Activated T-helper 17 cell treated with anti-CD3 and anti-CD28 coated beads, Interleukin-2, amount 50 U/mL, for 72 hours (primary cell): ENCODE results near the gene RECQL. TPM values are rescaled to one million over a fixed set of nuclear protein-coding genes. Genes with fewer than 3 reads are reported as not detected.

Experiments
- ATAC-seq: fragments of 150-1000 bp; cut with Tn5 transposase; replicated peaks from 2 replicates; pipeline ENCODE4 v1.10.0; 2021; ENCODE audit warnings: mild to moderate bottlenecking, moderate library complexity
- H3K27ac Mint-ChIP-seq: one replicate; pipeline ENCODE4 v1.8.0; 2022; ENCODE audit warnings: mixed read lengths
- H3K27me3 Mint-ChIP-seq: one replicate; pipeline ENCODE4 v1.8.0; 2022; ENCODE audit warnings: mixed read lengths
- H3K36me3 Mint-ChIP-seq: one replicate; pipeline ENCODE4 v1.8.0; 2022; ENCODE audit warnings: low read depth, mild to moderate bottlenecking, mixed read lengths
- H3K4me1 Mint-ChIP-seq: one replicate; pipeline ENCODE4 v1.8.0; 2022; ENCODE audit warnings: mixed read lengths
- H3K4me3 Mint-ChIP-seq: one replicate; pipeline ENCODE4 v1.8.0; 2022; ENCODE audit warnings: mild to moderate bottlenecking, mixed read lengths
- H3K9me3 Mint-ChIP-seq: one replicate; pipeline ENCODE4 v1.8.0; 2022; ENCODE audit warnings: mixed read lengths
- total RNA-seq, 2 donors: library from RNA; stranded (reverse); gene quantifications; one replicate each; pipeline ENCODE4 v1.2.3, GENCODE V29; 2022

Gene RECQL, protein sequence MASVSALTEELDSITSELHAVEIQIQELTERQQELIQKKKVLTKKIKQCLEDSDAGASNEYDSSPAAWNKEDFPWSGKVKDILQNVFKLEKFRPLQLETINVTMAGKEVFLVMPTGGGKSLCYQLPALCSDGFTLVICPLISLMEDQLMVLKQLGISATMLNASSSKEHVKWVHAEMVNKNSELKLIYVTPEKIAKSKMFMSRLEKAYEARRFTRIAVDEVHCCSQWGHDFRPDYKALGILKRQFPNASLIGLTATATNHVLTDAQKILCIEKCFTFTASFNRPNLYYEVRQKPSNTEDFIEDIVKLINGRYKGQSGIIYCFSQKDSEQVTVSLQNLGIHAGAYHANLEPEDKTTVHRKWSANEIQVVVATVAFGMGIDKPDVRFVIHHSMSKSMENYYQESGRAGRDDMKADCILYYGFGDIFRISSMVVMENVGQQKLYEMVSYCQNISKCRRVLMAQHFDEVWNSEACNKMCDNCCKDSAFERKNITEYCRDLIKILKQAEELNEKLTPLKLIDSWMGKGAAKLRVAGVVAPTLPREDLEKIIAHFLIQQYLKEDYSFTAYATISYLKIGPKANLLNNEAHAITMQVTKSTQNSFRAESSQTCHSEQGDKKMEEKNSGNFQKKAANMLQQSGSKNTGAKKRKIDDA
- total RNA-seq = 10 to 100 TPM; 82.2 to 95.4 TPM

- ATAC-seq = peak; percentile 97
- H3K4me1 Mint-ChIP-seq = peaks cover 13% of the 10 kb centered on the region
- no peaks in the 10 kb centered on the region for H3K27me3 Mint-ChIP-seq
- H3K9me3 Mint-ChIP-seq = no peaks in the 10 kb centered on the region
- H3K36me3 Mint-ChIP-seq = no peaks in the 10 kb centered on the region
- no peak within 1 kb of the TSS for H3K4me3 Mint-ChIP-seq
- H3K27ac Mint-ChIP-seq = no peak within 1 kb of the TSS
Observed at GRCh38 chr12:21501258-21502163, at the start of gene RECQL, which contains the start of gene GOLT1B. Gene RECQL, minus strand, starts transcription at chr12:21501635. Its CDS starts 2,065 bp downstream, at chr12:21499570. Gene GOLT1B, plus strand, starts transcription at chr12:21501789. Its CDS starts 135 bp downstream, at chr12:21501924.

DNA sequence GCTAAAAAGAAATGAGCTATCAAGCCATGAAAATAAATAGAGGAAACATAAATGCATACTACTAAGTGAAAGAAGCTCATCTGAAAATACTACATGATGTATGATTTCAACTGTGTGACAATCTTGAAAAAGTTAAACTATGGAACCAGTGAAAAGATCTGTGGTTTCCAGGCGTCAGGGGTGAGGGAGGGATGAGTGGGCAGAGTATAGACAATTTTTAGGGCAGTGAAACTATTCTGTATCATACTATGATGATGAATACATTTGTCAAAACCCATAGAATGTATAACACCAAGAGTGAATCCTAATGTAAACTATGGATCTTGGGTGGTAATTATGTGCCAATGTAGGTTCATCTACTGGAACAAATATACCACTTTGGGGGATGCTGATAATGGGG is 46.0 kb upstream of the RECQL start:
- H3K4me3 Mint-ChIP-seq = no peak overlapping the region
- peaks cover 5% of the 10 kb centered on the region for H3K27me3 Mint-ChIP-seq
- peak overlapping the region; percentile 17 for H3K27ac Mint-ChIP-seq
- H3K36me3 Mint-ChIP-seq = no peaks in the 10 kb centered on the region
- ATAC-seq = peak; percentile 94
- H3K9me3 Mint-ChIP-seq = no peaks in the 10 kb centered on the region
- peaks cover 7% of the 10 kb centered on the region for H3K4me1 Mint-ChIP-seq

DNA sequence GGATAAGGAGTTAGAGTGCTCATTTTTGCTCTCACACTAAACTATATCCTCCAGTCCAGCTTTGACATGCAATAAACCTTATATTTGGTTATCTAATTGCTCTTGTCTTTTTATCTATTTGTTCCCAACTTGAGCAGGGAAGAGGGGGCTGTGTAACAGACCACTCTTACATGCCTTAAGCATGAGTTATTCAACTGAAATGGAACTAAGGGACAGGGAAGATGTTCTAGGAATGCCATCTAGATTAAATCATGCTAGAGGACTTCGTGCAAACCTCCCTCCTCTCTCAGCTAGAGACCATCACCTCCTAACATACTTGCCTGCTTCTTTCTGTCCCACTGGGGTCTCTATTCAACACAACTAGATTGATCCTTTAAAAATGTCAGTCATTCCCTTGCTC is 45.3 kb upstream of the RECQL start:
- no peak for ATAC-seq
- Mint-ChIP-seq H3K27me3 (peaks cover 5% of the 10 kb centered on the region), H3K9me3 (no peaks in the 10 kb centered on the region), H3K4me3 (no peak overlapping the region), H3K36me3 (no peaks in the 10 kb centered on the region), H3K4me1 (peaks cover 7% of the 10 kb centered on the region), H3K27ac (no peak overlapping the region)

DNA sequence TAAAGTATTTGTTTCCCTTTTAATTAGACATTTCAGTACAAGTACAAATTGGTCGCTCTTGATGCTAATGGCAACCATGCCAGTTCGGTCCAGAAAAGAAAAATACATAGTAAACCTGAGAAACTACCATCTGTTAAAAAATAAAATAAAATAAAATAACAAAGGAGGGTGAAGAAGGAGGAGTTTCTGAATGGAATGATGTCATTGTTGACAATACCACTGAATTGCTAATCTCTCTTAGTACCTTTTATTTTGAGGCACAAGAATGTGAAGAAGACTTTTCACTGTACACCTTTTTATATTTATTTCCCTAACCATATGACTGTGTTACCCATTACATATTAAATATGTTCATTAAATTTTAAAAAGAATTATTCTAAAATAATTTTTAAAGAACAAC is 44.1 kb upstream of the RECQL start:
- Mint-ChIP-seq H3K4me3 (no peak overlapping the region), H3K27me3 (peaks cover 5% of the 10 kb centered on the region), H3K9me3 (no peaks in the 10 kb centered on the region), H3K4me1 (peaks cover 7% of the 10 kb centered on the region), H3K36me3 (no peaks in the 10 kb centered on the region), H3K27ac (no peak overlapping the region)
- ATAC-seq = no peak

DNA sequence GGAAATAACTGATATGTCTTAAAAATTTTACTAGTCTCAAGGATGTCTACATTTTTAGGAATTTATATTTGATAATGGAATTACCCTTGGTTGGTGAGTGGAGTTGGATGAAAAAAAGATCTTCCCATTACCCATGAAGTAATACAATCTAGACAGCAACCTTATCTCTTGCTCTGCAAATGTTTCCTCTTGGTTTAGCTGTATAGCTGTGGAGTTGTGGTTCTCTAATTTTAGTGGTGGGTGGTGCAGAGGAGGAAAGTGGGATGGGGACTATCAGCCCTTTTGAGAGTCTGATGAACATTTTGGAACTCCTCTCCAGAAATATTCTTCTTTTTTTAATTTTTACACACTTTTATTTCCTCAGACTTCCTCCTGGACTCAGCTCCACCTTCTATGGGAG is 41.7 kb upstream of the RECQL start:
- no peaks in the 10 kb centered on the region for H3K36me3 Mint-ChIP-seq

GRCh38 chr12:21542403-21542802 is 41.0 kb upstream of the RECQL start:
- ATAC-seq = no peak
- peaks cover 3% of the 10 kb centered on the region for H3K4me1 Mint-ChIP-seq
- no peak overlapping the region for H3K4me3 Mint-ChIP-seq
- H3K27ac Mint-ChIP-seq = no peak overlapping the region
- no peaks in the 10 kb centered on the region for H3K9me3 Mint-ChIP-seq
- H3K36me3 Mint-ChIP-seq = no peaks in the 10 kb centered on the region
- peaks cover 5% of the 10 kb centered on the region for H3K27me3 Mint-ChIP-seq

More for the DNA sequence above, 41.7 kb upstream of the RECQL start:
- H3K4me1 Mint-ChIP-seq = peaks cover 7% of the 10 kb centered on the region
- peaks cover 5% of the 10 kb centered on the region for H3K27me3 Mint-ChIP-seq
- H3K9me3 Mint-ChIP-seq = no peaks in the 10 kb centered on the region
- ATAC-seq = no peak
- no peak overlapping the region for H3K4me3 Mint-ChIP-seq
- no peak overlapping the region for H3K27ac Mint-ChIP-seq

GRCh38 chr12:21541773-21542172 is 40.3 kb upstream of the RECQL start:
- Mint-ChIP-seq H3K4me3 (no peak overlapping the region), H3K27me3 (peaks cover 5% of the 10 kb centered on the region), H3K9me3 (no peaks in the 10 kb centered on the region), H3K36me3 (no peaks in the 10 kb centered on the region), H3K4me1 (no peaks in the 10 kb centered on the region), H3K27ac (no peak overlapping the region)
- no peak for ATAC-seq

DNA sequence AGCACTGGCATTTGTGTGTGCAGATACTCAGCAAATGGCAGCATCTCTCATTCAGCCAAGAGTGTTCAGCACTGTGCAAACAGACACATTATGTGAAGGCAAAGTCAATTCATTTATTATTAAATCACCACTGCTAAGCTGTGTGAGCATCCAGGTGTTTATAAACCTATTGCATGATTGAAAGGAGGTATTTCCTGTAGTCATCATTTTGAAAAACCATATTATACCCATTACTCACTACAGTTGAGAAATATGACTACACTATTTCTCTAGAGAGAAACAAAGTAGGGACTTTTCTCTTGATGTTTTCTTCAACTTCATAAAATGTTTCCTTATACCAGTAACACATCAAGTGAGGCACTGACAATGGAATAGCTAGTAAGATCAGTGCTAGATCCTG is 38.4 kb upstream of the RECQL start:
- Mint-ChIP-seq H3K27ac (peak overlapping the region; percentile 59), H3K27me3 (peaks cover 5% of the 10 kb centered on the region), H3K9me3 (no peaks in the 10 kb centered on the region), H3K36me3 (no peaks in the 10 kb centered on the region), H3K4me1 (no peaks in the 10 kb centered on the region), H3K4me3 (no peak overlapping the region)
- ATAC-seq = peak; percentile 95

DNA sequence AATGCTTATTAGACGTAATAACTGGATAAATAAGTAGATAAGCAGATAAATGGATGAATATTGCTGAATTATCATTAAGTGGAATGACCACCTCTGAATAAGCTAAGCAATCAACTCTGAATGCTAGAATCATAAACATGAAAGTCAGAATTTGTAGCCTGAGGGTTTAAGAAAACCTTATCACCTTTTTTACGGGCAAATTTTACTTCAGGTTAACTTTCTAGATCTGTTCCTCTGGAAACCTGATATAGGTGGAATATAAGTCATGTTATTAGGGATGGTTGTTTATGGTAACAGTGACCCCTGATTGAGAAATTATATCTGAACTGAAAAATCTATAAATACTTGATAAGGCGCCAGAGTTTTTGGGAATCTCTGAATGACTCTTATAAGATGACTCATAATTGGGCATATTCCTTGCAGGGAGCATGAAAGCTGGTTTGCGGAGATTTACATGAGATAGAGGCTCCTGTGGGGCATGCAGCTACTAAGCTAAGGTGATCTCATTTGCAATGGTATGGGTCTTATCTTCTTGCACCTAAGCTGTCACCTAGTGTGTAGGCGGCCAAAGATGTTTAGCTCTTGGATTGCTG is 36.7 kb upstream of the RECQL start:
- no peak for ATAC-seq
- H3K9me3 Mint-ChIP-seq = no peaks in the 10 kb centered on the region
- H3K4me1 Mint-ChIP-seq = no peaks in the 10 kb centered on the region
- H3K27ac Mint-ChIP-seq = no peak overlapping the region
- peaks cover 8% of the 10 kb centered on the region for H3K27me3 Mint-ChIP-seq
- H3K36me3 Mint-ChIP-seq = no peaks in the 10 kb centered on the region
- H3K4me3 Mint-ChIP-seq = no peak overlapping the region

- H3K36me3 Mint-ChIP-seq = no peaks in the 10 kb centered on the region
- peaks cover 4% of the 10 kb centered on the region for H3K4me1 Mint-ChIP-seq
- peak overlapping the region; percentile 75 for H3K4me3 Mint-ChIP-seq
- H3K9me3 Mint-ChIP-seq = peaks cover 5% of the 10 kb centered on the region
- peaks cover 22% of the 10 kb centered on the region for H3K27me3 Mint-ChIP-seq
- H3K27ac Mint-ChIP-seq = no peak overlapping the region
- ATAC-seq = no peak
Observed at GRCh38 chr12:21529456-21529855, 28.0 kb upstream of the RECQL start.

GRCh38 chr12:21528953-21529352 is 27.5 kb upstream of the RECQL start:
- ATAC-seq = no peak
- Mint-ChIP-seq H3K27me3 (peaks cover 22% of the 10 kb centered on the region), H3K4me1 (peaks cover 4% of the 10 kb centered on the region), H3K9me3 (peaks cover 5% of the 10 kb centered on the region), H3K4me3 (peak overlapping the region; percentile 75), H3K27ac (no peak overlapping the region), H3K36me3 (no peaks in the 10 kb centered on the region)

DNA sequence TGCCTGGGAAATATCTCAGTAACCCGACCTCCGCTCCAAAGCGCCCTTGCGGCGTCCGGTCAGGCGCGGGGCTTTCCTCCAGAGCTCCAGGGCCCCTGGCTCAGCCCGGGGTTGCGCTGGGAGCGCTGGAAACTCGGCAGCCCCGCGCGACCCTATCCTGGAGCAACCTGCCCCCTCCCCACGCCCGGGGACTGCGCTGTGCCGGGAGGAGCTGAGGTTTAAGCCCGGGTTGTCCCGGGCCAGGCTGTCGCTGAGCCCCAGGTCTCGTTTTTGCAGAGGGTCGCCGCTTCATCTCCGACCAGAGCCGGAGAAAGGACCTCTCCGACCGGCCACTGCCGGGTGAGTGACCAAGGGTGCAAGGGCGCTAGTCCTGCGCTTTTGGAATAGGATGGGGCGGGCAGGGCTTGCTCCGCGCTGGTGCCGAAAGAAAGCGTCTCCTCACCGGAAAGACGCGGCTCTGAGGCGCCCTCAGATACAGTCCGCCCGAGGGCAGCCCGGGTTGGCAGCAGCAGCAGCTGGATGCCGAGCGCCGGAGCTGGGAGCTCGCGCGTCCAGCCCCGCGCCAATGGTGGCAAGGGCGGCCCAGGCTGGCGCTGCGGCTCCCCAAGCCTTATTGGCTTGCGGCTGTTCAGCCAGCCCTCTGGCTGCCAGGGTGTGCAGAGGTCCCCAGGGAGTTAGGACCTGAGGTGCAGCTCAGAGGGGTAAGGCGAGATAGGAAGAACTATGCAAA is 26.2 kb upstream of the RECQL start:
- Mint-ChIP-seq H3K27me3 (peaks cover 19% of the 10 kb centered on the region), H3K4me1 (peaks cover 4% of the 10 kb centered on the region), H3K4me3 (peak overlapping the region; percentile 75), H3K36me3 (no peaks in the 10 kb centered on the region), H3K9me3 (peaks cover 5% of the 10 kb centered on the region), H3K27ac (no peak overlapping the region)
- peak; percentile 97 for ATAC-seq

DNA sequence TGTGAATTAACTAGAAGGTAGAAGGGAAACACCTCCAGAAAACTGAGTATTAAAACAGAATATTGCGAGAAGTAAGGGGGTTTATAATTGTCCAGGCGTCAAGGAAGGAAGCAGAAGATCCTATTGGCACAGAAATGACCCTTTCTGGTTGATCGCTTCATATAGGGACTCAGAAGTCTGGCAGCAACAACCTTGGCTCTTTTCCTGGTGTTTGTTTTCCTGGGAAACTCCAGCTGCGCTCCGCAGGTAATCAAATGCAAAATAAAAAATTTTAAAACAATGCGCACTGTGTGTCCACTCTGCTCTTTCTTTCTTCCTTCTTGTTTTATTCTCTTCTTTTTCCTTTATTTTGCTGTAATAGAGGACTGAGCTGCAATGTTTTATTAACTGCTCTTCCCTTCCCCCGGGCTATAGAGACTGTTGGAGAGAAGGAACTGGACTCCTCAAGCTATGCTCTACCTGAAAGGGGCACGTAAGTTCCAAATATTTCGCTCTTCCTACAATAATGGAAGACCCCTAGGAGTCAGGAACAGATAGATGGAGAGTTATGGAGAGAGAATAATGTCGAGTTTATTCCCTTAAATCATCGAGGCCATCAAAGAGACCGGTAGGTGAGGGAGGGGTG is 25.4 kb upstream of the RECQL start:
- ATAC-seq = no peak
- Mint-ChIP-seq H3K4me3 (peak overlapping the region; percentile 75), H3K4me1 (peaks cover 4% of the 10 kb centered on the region), H3K27me3 (peaks cover 19% of the 10 kb centered on the region), H3K36me3 (no peaks in the 10 kb centered on the region), H3K9me3 (peaks cover 5% of the 10 kb centered on the region), H3K27ac (no peak overlapping the region)
